NOMO-1 treated with DMSO at 0.1 percent for 48 hours (cell line): ENCODE data around the gene RERE.

Experiments used
- DNase-seq: peaks from one replicate; lab custom pipeline; 2025; ENCODE audit not compliant: unreplicated experiment; lab: John Stamatoyannopoulos, UW

The RERE gene

DNA sequence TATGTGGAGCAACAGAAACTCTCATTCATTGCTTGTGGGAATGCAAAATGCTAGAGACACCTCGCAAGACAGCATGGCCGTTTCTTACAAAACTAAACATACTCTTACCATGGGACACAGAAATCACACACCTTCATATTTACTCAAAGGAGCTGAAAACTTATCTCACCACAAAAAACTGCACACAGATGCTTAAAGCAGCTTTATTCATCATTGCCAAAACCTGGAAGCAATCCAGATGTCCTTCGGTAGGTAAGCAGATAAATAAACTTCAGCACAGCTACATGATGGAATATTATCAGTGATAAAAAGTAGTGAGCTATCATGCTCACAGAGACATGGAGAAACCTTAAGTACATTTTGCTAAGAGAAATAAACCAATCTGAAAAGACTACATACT is 124.3 kb downstream of the RERE start:
- DNase-seq, result no peak

DNA sequence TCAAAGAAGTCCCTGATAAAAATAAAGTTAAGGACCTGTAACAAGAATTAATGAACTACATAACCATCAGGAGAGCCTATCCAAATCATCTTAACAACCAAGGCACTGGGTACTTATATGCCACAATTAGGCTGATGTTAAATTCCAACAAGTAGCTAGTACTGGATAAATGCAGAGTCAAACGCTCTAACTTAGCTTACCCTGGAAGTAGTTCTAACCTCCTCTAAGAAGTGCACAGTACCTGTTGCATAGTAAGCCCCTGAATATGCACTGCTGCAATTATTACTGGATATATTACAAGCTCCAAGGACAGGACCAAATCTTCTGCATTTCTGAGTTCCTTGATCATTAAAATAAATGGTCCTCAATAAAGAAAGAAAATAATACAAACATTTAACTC is 125.8 kb downstream of the RERE start:
- no peak for DNase-seq

DNA sequence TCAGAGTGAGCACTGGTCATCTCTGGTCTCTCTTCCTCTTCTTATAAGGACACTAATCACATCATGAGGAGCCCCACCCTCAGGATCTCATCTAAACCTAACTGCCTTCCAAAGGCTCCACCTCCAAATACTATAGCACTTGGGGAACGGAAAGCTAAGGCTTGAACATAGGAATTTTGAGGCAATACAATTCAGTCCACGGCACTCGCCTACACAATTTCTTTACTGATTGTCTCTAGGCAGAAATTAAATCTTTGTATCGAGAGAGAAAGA is 127.3 kb downstream of the RERE start:
- DNase-seq, result no peak

DNA sequence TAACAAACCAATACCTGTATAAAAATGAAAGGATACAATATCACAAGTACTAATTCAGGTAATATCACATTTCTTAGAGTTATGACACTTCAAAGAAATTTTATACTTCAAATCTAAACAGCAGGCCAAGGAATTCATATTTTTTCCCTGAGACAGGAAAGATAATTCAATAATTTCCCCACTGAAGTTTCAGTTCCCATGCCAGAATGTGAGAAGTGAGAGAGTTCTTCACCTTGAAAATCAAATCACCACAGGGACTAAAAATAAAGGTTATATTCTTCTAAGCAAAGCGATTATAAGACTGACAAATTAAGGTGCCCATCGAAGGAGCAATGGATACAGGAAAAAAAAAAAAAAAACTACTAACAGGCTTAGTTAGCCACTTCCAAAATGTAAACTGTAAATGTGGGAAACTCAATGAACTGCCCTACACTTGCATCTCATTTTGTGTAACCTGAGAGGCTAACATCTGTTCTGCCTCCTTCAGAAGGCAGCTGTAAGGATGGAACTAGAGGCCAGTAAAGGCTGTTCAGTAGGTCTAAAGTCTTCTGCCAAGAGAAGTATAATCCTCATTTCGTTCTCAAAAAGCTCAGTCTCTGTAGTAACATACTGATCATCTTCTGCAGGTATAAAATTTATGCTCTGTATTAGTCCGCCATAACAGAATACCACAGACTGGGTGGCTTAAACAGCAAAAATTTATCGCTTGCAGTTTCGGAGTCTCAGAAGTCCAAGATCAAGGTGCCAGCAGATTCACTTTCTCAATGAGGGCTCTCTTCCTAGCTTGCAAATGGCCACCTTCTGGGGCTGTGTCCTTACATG is 127.8 kb downstream of the RERE start:
- no peak for DNase-seq

DNA sequence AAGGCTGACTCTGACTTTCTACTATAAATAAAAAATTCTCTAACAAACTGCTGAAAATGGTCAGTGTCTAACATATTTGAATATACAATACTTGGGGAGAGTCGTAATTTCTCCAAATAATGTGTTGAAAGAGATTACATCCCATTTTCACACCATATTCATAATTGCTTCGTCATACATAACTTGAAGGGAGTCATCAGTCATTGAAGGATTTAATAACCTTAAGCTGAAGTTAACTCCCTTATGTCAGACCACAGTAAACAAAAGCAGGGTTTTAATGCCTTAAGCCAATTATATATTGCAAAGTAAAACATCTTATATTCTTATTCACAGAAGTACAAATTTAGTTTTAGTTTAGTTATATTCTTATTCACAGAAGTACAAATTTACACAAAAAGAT is 129.9 kb downstream of the RERE start:
- DNase-seq, result no peak

DNA sequence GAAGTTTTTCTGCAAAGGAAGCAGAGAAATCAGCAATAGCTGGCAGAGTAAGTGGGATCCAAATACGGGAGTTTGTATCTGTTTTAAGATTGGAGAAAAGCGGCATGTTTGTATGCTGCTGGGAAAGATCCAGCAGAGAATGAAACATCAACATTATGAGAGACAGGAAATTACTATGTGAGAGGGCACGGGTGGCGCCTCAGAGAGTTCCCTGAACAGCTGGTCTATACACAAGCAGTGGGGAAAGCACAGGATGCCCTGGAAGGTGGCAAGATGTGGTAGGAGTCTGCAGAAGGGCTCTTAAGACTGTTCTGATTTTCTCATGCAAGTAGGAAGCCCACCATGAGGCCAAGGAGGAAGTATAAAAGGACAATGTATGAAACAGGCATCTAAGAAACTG is 130.4 kb downstream of the RERE start:
- no peak for DNase-seq

DNA sequence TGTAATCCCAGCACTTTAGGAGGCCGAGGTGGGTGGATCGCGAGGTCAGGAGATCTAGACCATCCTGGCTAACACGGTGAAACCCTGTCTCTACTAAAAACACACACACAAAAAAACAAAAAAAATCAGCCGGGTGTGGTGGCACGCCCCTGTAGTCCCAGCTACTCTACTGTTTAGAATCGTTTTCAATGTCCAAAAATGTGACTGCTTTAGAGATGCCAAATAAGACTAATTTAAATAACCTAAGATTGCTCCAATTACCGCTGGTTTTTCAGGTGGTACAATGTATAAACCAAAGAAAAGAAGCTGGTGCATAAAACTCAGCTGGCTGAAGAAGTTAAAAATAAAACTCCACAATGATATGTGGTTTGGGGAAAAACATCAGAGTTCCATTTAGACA is 132.0 kb downstream of the RERE start:
- DNase-seq, result no peak

DNA sequence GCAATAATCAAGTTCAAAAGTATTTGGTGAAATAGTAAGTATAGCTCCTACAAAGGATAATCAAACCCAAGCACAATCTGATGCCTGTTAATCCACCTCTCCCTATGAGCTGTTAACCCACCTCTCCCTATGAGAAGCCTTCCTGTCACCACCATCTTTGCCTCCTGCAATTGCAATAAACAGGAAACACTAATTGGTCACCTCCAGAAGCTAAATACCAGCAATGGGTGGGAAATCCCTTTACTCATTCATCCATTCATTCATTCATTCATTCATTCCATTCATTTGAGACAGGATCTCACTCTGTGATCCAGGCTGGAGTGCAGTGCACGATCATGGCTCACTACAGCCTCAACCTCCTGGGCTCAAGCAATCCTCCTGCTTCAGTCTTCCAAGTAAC is 132.8 kb downstream of the RERE start:
- DNase-seq, result no peak

DNA sequence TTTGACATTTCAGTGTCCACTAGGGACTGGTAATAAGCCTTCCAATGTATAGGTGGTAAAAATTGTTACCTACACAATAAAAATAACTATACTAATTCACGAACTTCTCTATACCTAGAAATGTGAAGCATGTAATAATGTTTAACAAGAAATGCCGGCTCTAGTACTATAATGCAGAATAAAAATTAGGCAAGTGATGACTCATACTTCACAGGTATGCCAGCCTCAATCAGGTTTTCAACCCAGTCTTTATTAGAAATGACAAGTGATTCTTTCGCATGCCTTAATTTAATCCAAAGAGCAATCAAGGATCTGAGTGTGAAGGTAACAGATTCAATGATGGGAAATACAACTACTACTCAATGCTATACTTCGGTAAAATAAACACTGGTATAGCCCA is 134.9 kb downstream of the RERE start:
- DNase-seq, result no peak

DNA sequence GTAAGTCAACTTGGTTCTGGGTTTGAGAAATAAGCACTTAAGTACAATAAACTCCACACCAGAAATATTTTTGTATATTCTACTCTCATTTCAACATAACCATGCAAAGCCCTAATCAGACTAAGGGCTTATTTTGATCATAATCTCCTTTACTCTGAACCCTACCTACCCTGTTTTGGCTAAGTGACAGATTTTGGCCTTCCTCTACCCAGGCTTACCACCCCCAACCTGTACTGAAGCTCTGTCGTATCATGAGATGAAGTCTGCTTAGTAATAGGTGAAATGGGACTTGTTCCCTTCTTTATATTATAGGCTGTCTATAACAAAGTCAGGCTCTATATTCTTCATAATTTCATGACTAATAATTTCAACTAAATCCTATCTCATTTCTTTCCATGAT is 135.5 kb downstream of the RERE start:
- DNase-seq, result no peak

DNA sequence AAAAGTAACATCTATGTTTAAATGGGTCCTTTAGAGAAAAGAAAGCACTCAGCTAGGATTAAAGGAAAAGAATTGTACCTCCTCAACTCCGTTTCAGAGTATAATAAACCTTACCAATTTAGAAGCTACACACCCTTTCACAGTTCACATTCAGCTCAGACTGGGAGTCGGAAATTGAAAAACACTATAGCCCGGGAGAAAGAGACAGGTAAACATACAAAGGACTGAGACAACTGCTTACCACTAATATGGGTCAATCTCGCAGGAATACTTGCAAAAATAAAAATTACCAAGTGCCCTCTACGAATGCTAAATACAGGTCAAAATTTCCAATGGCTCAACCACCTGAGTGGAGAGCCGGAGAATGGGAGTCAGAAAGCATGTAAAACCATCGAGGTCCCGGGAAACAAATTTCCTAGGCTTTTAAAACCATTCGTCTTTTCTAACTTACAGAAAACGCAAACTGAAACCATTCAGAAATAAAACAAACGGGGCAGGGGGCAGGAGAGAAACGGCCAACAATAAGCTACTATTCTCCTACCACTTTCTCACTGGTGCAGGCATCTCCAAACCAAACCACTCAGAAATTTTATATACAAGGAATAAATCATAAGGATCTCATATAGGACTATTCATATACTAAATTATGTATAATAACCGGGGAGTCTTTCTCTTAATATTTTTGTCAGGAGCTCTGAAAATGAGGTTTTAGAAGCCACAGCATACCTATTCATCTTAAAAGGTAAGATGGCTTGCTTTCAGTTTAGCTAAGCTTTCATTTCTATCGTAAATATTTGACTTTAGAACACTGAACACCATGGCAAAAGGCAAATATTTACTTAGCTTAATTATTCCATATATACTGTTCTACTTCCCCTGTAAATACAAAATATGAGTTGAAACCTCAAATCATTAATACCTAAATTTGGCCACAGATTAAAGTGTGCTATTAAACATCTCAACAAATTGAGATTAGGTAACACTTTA is 136.5 kb downstream of the RERE start:
- no peak for DNase-seq

DNA sequence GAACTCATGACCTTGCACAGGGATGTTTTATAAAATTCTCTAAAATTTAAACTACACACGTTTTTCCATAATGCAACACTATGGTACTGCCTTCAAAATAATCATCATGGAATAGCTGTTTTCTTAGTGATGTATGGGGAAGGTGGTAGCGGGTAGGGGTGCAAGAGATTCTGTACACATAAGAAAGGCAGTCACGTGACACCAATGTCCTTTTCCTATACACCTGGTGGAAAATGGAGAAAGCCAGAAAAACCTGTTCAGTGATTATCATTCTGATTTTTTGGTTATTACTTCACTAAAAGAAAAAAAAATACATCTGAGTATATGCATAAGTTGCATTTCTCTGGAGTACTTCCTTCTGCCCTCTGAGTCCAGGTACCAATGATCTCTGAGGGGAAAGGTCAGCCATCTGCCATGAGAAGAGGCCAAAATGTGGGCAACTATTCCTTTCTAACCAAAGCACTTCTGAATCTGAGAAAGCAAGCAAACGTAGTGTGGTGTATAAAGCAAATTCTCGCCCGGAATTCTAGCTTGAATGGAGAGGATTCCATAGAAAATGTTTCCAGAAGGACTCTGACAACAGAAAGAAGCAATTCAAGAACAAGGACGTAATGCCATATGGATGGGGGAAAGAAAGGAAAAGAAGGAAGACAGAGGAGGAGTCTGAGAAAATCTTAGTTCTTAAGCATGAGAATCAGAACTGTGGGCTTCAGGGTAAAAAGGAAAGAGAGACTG is 137.3 kb downstream of the RERE start:
- DNase-seq, result no peak

DNA sequence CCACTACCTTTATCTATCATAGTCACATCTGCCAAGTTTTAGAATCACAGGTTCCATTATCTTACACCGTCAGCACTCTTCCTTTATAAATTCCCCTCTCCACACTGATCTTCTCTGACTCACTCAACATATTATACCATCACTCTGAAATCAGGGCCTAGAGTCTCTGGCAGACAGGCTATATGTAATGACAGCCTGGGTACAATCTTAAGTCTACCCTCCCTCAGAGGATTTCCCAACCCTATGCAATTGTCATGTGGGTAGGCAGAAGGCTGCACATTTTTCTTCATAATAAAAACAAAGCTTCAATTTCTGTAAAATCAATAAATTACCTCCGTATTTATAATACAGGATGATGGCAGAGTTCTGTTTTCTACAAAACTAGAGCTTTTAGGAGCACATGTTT is 138.0 kb downstream of the RERE start:
- DNase-seq, result no peak

DNA sequence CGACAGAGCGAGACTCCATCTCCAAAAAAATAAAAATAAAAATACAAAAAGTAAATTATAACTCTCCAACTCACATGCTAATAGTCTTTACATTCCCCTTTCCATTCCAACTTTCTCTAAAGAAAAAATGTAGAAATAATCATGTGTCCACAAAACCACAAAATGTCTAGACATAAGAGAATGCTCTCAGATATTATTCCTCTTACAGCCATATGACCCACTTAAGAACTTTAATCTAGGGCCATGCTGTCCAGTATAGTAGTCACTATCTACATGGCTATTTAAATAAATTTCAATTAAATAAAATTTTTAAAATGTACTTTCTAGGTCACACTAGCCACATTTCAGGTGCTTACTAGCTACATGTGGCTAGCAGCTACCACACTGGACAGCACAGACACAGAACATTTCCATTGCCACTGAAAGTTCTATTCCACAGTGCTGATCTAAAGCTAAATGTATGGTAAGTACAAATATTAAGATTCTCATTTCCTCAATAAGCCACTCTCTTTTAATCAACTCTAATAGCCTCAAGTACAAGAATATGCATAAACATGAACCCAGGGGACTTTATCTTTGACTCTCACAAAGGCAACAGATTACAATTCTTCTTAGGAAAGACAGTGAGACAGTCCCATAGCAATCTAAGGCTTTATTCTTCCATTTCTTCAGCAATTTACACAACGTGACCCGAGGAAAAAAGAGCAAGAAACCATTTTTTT is 138.6 kb downstream of the RERE start:
- DNase-seq, result no peak

DNA sequence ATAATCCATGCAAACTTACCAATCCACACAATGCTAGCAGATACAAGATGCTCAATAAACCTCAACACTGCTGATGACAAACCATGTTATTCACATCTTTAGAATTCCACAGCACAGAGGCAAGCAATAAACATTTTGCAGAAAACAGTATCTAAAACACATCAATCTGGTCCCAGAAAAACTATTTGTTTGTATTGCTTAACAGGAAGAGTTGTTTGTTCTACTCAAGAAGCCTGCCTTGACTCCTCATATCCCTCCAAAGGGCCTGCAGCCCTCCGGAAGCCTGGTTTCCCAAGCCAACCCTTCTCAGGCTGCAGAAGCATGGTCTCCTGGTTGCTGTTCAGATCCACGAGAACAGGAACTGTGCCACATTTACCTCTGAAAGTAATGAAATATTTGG is 139.7 kb downstream of the RERE start:
- no peak for DNase-seq

DNA sequence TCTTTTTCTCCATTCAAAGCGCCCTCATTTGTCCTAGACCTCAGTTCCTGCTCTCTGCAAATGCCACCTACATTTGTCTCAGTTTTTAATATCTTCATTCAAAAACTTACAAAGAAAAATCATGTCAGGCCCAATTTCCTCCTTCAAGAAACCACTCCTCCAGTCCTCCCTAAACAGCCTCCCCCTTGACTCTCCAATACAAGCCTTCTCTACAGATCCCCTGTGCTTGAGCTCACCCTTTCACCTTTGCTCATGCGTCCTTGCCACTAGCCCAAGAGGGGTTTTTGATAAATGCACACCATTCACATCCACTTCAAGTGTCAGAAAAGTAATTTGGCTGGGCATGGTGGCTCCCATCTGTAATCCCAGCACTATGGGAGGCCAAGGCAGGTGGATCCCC is 140.6 kb downstream of the RERE start:
- DNase-seq, result no peak

DNA sequence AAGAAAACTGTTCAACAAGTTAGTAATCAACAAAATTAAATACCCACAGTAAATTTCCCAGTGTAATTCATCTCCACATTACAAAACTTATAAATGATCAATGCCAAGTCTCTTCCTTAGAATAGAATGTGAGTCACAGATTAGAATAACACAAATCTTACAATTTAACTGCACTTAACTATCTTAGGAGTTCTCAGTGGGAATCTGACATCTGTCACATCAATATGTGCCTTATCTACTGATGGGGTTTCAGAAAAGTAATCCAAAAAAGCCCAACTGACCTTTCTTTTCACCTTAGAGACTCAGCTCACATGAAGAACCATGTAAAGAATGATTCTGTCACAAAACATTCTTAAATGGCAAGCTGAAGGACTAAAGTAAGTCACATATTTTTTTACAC is 141.4 kb downstream of the RERE start:
- no peak for DNase-seq

DNA sequence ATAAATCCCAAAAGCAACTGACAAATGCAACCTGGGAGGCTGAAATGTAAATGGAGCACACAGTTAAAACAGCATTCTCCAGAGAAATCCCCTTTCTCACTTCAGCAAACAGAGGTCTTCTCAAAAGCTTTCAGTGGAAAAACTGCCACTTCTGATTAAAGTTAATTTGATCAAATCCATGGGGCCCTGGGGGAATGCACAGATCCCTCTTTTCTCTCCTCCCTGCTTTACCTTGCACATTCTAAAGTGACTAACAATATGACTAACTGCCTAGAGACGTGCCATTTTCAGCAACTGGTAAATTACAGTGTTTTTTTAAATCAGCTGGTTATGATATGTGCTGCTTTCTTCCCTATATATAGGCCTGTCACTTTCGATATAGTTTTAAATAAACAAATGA is 142.5 kb downstream of the RERE start:
- DNase-seq, result no peak

DNA sequence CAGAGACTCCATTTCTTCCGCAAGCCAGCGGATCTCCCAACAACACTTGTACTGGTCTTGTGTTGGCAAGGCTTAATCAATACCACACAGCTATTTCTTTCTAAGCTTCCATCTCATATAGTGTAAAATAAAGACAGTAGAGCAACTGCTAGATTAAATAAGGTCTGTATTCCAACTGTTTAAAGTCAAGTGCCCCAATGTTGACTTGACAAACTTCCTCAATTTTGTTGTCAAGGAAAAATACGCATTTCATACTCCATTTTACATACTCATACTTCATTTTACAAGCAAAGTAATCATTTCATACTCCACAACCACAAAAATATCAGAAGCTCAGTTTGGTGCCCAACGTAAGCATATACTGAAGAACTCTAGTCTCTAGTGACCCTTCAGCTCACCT is 143.0 kb downstream of the RERE start:
- DNase-seq, result no peak

DNA sequence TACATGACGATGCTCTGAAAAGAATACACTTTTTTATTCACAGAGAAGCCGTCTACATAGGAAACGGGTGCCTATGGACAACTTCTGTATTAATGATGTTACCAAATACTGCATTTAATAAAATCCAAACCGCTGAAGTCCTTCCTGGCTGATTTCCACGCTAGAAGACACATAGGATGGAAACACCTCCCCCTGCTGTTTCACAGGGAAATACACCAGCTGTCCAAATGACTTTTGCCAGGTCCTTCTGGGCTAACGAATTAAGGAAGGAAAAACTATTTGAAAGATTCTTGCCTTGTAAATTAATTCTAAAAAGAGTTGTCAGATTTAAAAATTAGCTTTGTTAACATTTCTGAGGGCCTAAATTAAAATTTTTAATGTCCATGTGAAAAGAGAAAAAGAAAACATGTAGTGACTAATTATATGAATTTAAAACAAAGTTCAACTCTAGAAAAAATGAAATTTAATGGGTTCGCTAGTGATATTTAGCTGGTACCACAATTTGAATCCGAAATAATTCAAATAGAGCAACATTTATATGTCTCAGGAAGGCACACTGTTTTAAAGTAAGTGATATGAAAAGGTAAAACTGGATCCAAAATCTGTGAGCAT is 146.0 kb downstream of the RERE start:
- peak; percentile 53 for DNase-seq

DNA sequence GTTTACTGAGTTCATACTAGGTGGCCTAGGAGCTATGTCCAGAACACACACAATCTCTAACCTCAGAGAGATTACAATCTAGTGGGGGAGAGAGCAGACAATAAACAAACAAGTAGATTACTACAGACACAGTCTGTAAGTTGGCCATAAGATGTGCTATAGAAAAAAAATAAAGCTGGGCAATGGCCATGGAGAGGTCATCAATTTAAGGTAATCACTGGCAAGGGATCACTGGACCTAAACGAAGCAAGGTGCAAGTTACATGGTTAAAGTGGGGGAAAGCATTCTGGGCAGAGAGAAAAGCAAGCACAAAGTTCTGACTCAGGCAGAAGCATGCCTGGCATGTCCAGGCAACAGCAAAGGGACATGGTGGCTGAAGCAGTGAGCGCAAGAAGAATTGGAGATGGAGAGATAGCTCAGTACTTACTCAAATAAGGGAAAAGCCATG is 147.0 kb downstream of the RERE start:
- no peak for DNase-seq
